Measurements from ENCODE around the gene CHD2. TPM values are rescaled to one million over a fixed set of nuclear protein-coding genes. Genes with fewer than 3 reads are reported as not detected.

CHD2 gene
- total RNA-seq, 1 experiment from 2014 or later = 120 TPM

- TF ChIP-seq EZH2 (IDR thresholded peaks at IDR 0.05; ENCODE audit: low read depth) (no peak), CTCF (conservative IDR thresholded peaks at IDR 0.05) (no peak)
- Histone ChIP-seq H3K4me1 (replicated peaks; ENCODE audit: insufficient read depth) (no peaks in the 10 kb centered on the region), H3K27me3 (ENCODE audit: insufficient read depth, low read depth) (no peaks in the 10 kb centered on the region), H3F3A (ENCODE audit: insufficient read depth, low read depth) (peaks cover 49% of the 10 kb centered on the region), H3K9me2 (ENCODE audit: insufficient read depth) (no peaks in the 10 kb centered on the region), H3K36me3 (ENCODE audit: low read depth) (peaks cover 89% of the 10 kb centered on the region), H2AFZ (no peak overlapping the region), H3K4me2 (no peak overlapping the region), H3K79me2 (ENCODE audit: low read depth) (peaks cover 62% of the 10 kb centered on the region), H3K27ac (no peak overlapping the region), H3K9me3 (ENCODE audit: insufficient read depth, low read depth) (0 out of 2 replicates have a peak, but pooled peaks cover 4% of the 10 kb centered on the region), H4K20me1 (ENCODE audit: insufficient read depth) (peaks cover 22% of the 10 kb centered on the region), H3K4me3 (no peak overlapping the region)
- intact Hi-C loops (cut with micrococcal nuclease; ENCODE audit: unreplicated experiment) = loop anchor here (5.0 kb wide), 1 partner anchor 34 kb away; no protein-coding TSS in a partner anchor
- POLR2A ChIA-PET (ENCODE audit: unreplicated experiment) = no interaction called here
- BruUV-seq (replicated peaks) = no TSS peak
- DNase-seq = no peak
- CTCF ChIA-PET = no interaction called here
Observed at GRCh38 chr15:92958105-92958504, 58.0 kb downstream of the CHD2 start.

- Histone ChIP-seq H4K20me1 (ENCODE audit: insufficient read depth) (peaks cover 22% of the 10 kb centered on the region), H3K9me3 (ENCODE audit: insufficient read depth, low read depth) (0 out of 2 replicates have a peak, but pooled peaks cover 4% of the 10 kb centered on the region), H2AFZ (no peak overlapping the region), H3K27ac (no peak overlapping the region), H3K4me2 (no peak overlapping the region), H3K9me2 (ENCODE audit: insufficient read depth) (no peaks in the 10 kb centered on the region), H3K36me3 (ENCODE audit: low read depth) (peaks cover 87% of the 10 kb centered on the region), H3K4me3 (no peak overlapping the region), H3K79me2 (ENCODE audit: low read depth) (peaks cover 72% of the 10 kb centered on the region), H3F3A (ENCODE audit: insufficient read depth, low read depth) (peaks cover 46% of the 10 kb centered on the region), H3K4me1 (replicated peaks; ENCODE audit: insufficient read depth) (no peaks in the 10 kb centered on the region), H3K27me3 (ENCODE audit: insufficient read depth, low read depth) (no peaks in the 10 kb centered on the region)
- TF ChIP-seq EZH2 (IDR thresholded peaks at IDR 0.05; ENCODE audit: low read depth) = no peak
- TF ChIP-seq CTCF (conservative IDR thresholded peaks at IDR 0.05) = no peak
- no TSS peak for BruUV-seq (replicated peaks)
- no peak for DNase-seq
- POLR2A ChIA-PET (ENCODE audit: unreplicated experiment) = no interaction called here
- CTCF ChIA-PET = no interaction called here
- intact Hi-C loops (cut with micrococcal nuclease; ENCODE audit: unreplicated experiment) = loop anchor here (5.0 kb wide), 1 partner anchor 33 kb away; no protein-coding TSS in a partner anchor
Observed at GRCh38 chr15:92959219-92959618, 59.1 kb downstream of the CHD2 start.

- CTCF ChIA-PET = interaction anchor here (0.6 kb wide), 1 partner anchor 35 kb away, joined by 9 read pairs; no protein-coding TSS in a partner anchor
- Histone ChIP-seq H3K36me3 (ENCODE audit: low read depth) (peaks cover 77% of the 10 kb centered on the region), H3K79me2 (ENCODE audit: low read depth) (peaks cover 70% of the 10 kb centered on the region), H3K9me3 (ENCODE audit: insufficient read depth, low read depth) (0 out of 2 replicates have a peak, but pooled peaks cover 4% of the 10 kb centered on the region), H3K4me1 (replicated peaks; ENCODE audit: insufficient read depth) (no peaks in the 10 kb centered on the region), H2AFZ (no peak overlapping the region), H3K4me2 (no peak overlapping the region), H3K9me2 (ENCODE audit: insufficient read depth) (no peaks in the 10 kb centered on the region), H4K20me1 (ENCODE audit: insufficient read depth) (peaks cover 28% of the 10 kb centered on the region), H3K27ac (no peak overlapping the region; the same call in 1 of the 2 replicates), H3F3A (ENCODE audit: insufficient read depth, low read depth) (peaks cover 51% of the 10 kb centered on the region), H3K4me3 (no peak overlapping the region), H3K27me3 (ENCODE audit: insufficient read depth, low read depth) (no peaks in the 10 kb centered on the region)
- intact Hi-C loops (cut with micrococcal nuclease; ENCODE audit: unreplicated experiment) = no loop called here
- TF ChIP-seq EZH2 (IDR thresholded peaks at IDR 0.05; ENCODE audit: low read depth) (no peak), CTCF (conservative IDR thresholded peaks at IDR 0.05) (no peak)
- no TSS peak for BruUV-seq (replicated peaks)
- DNase-seq = no peak
- POLR2A ChIA-PET (ENCODE audit: unreplicated experiment) = no interaction called here
Observed at GRCh38 chr15:92960996-92961681, 61.0 kb downstream of the CHD2 start.
